SK-N-SH (cell line): ENCODE results near the gene THSD4.

ENCODE experiments used
- EZH2phosphoT487 ChIP-seq: fragments of 200-600 bp; sonication (generic); IDR thresholded peaks from 2 replicates; pipeline ENCODE4 v1.6.1; 2017; ENCODE audit warnings: low read depth, mixed run types, mild to moderate bottlenecking, antibody characterized with exemption, moderate library complexity, borderline replicate concordance
- RAD21 ChIP-seq: IDR thresholded peaks from 2 replicates; pipeline ENCODE4 v1.6.1; 2012; ENCODE audit warnings: mild to moderate bottlenecking, low read length
- RFX5 ChIP-seq: IDR thresholded peaks from 2 replicates; pipeline ENCODE4 v1.6.1; 2012; ENCODE audit warnings: mild to moderate bottlenecking, improper control_type of control experiment, low read length
- TAF1 ChIP-seq: IDR thresholded peaks from 2 replicates; pipeline ENCODE4 v1.6.1; 2012; ENCODE audit warnings: low read depth, mild to moderate bottlenecking, low read length, moderate library complexity, borderline replicate concordance
- TCF12 ChIP-seq: IDR thresholded peaks from 2 replicates; pipeline ENCODE4 v1.4.0; 2012
- TEAD4 ChIP-seq: IDR thresholded peaks from 2 replicates; pipeline ENCODE4 v1.4.0; 2012; ENCODE audit warnings: mild to moderate bottlenecking, borderline replicate concordance; ENCODE audit not compliant: insufficient read depth
- YY1 ChIP-seq: IDR thresholded peaks from 2 replicates; pipeline ENCODE4 v1.4.0; 2012; ENCODE audit warnings: low read depth, mild to moderate bottlenecking
- TF ChIP-seq, protein P1 (sequence below): fragments of 200-600 bp; sonication (generic); IDR thresholded peaks from 2 replicates; pipeline ENCODE4 v1.6.1; 2017; ENCODE audit warnings: antibody characterized with exemption, mild to moderate bottlenecking, moderate library complexity

- TF ChIP-seq TEAD4 (no peak), RFX5 (no peak), YY1 (no peak), RAD21 (no peak), TCF12 (no peak), TAF1 (no peak), EZH2phosphoT487 (no peak)
- TF ChIP-seq, protein P1, sequence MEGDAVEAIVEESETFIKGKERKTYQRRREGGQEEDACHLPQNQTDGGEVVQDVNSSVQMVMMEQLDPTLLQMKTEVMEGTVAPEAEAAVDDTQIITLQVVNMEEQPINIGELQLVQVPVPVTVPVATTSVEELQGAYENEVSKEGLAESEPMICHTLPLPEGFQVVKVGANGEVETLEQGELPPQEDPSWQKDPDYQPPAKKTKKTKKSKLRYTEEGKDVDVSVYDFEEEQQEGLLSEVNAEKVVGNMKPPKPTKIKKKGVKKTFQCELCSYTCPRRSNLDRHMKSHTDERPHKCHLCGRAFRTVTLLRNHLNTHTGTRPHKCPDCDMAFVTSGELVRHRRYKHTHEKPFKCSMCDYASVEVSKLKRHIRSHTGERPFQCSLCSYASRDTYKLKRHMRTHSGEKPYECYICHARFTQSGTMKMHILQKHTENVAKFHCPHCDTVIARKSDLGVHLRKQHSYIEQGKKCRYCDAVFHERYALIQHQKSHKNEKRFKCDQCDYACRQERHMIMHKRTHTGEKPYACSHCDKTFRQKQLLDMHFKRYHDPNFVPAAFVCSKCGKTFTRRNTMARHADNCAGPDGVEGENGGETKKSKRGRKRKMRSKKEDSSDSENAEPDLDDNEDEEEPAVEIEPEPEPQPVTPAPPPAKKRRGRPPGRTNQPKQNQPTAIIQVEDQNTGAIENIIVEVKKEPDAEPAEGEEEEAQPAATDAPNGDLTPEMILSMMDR = no peak
These were observed 108.8 kb downstream of the THSD4 start for GRCh38 chr15:71224024-71224423.
